Neural cell (in vitro differentiated cells): ENCODE measurements around the gene LYPD6.

ENCODE experiments used
- CTCF ChIP-seq: fragments of 450-650 bp; IDR thresholded peaks from 2 replicates; pipeline ENCODE4 v1.5.1; 2014; ENCODE audit warnings: antibody characterized with exemption, mild to moderate bottlenecking, moderate library complexity; ENCODE audit not compliant: poor library complexity, severe bottlenecking
- EP300 ChIP-seq: fragments of 450-650 bp; conservative IDR thresholded peaks from 2 replicates; pipeline ENCODE4 v1.6.1; 2014; ENCODE audit warnings: antibody characterized with exemption, mild to moderate bottlenecking, moderate library complexity; ENCODE audit not compliant: poor library complexity, severe bottlenecking
- EZH2 ChIP-seq: fragments of 200-600, 300-800 bp; shearing (Covaris generic), sonication (generic); IDR thresholded peaks from 2 replicates; pipeline ENCODE4 v1.6.1; 2014; ENCODE audit warnings: antibody characterized with exemption, low read length, borderline replicate concordance, mild to moderate bottlenecking; ENCODE audit not compliant: insufficient read depth, poor library complexity, severe bottlenecking
- POLR2AphosphoS5 ChIP-seq: IDR thresholded peaks from 2 replicates; pipeline ENCODE4 v1.6.1; 2012
- RAD21 ChIP-seq: fragments of 450-650 bp; conservative IDR thresholded peaks from 2 replicates; pipeline ENCODE4 v1.6.1; 2014; ENCODE audit warnings: antibody characterized with exemption, mild to moderate bottlenecking, moderate library complexity
- REST ChIP-seq: IDR thresholded peaks from 2 replicates; pipeline ENCODE4 v1.6.1; 2012; ENCODE audit warnings: borderline replicate concordance
- SMC3 ChIP-seq: fragments of 450-650 bp; conservative IDR thresholded peaks from 2 replicates; pipeline ENCODE4 v1.6.1; 2014; ENCODE audit warnings: antibody characterized with exemption, mild to moderate bottlenecking, moderate library complexity; ENCODE audit not compliant: poor library complexity

GRCh38 chr2:149486664-149487063 is 156.3 kb downstream of the LYPD6 start:
- TF ChIP-seq CTCF (no peak), POLR2AphosphoS5 (no peak), EZH2 (no peak), RAD21 (no peak), REST (no peak), SMC3 (no peak), EP300 (no peak)
